Body of pancreas (tissue), 4 donors: ENCODE data around the gene PLEKHM2. TPM values are rescaled to one million over a fixed set of nuclear protein-coding genes. Genes with fewer than 3 reads are reported as not detected.

ENCODE experiments used
- ATAC-seq: fragments of 150-250 bp; one replicate; pipeline ENCODE4 v1.9.1; 2016
- DNase-seq, 4 donors: peaks; one replicate each; pipeline ENCODE4 v3.0.0-alpha.2; 2019
- H3K27ac ChIP-seq, 4 donors: fragments of 200-600 bp; sonication (generic); 1 replicate in 3 of 4; 2 replicates in 1 of 4; pipeline versions ENCODE4 v1.5.1 to v1.6.1; 2016 to 2019; ENCODE audit warnings: mild to moderate bottlenecking in 1 of 4, mixed read lengths in 1 of 4, moderate library complexity in 1 of 4
- H3K27me3 ChIP-seq, 2 donors: fragments of 200-600 bp; sonication (generic); one replicate each; pipeline ENCODE4 v1.6.0; 2016; ENCODE audit warnings: mild to moderate bottlenecking in 1 of 2
- H3K36me3 ChIP-seq, 2 donors: fragments of 200-600 bp; sonication (generic); replicated peaks in 1 of 2; 2 replicates each; pipeline ENCODE4 v1.5.1; 2016; ENCODE audit warnings: low read depth in 2 of 2; ENCODE audit not compliant: insufficient read depth in 1 of 2
- H3K4me1 ChIP-seq: fragments of 200-600 bp; sonication (generic); one replicate; pipeline ENCODE4 v1.6.0; 2016
- H3K4me3 ChIP-seq, 2 donors: fragments of 200-600 bp; sonication (generic); 1 replicate in 1 of 2; 2 replicates in 1 of 2; pipeline ENCODE4 v1.5.1; 2016 to 2019
- H3K9me3 ChIP-seq, 3 donors: fragments of 200-600 bp; sonication (generic); 1 replicate in 2 of 3; 2 replicates in 1 of 3; pipeline ENCODE4 v1.5.1; 2016
- CTCF ChIP-seq, 7 experiments: fragments of 450-650 bp in 4 of 7; fragments of 200-600 bp in 3 of 7; sonication (generic) in 3 of 7; IDR thresholded peaks; one replicate each; pipeline ENCODE4 v1.5.1; 2016 to 2019; ENCODE audit warnings: antibody characterized with exemption in 7 of 7
- POLR2A ChIP-seq, 3 donors: fragments of 450-650 bp; IDR thresholded peaks; one replicate each; pipeline ENCODE4 v1.6.1; 2016; ENCODE audit warnings: antibody characterized with exemption in 3 of 3, mild to moderate bottlenecking in 2 of 3
- WGBS, 2 donors: methylation state at CpG; one replicate each; pipeline ENCODE4 v1.1.5; 2017; 5-methylcytosine and 5-hydroxymethylcytosine counted together
- intact Hi-C: fragments of 100-400 bp; cut with DNase I; formaldehyde crosslinking; loops from one replicate; pipeline ENCODE4 v1.15.1; 2023
- total RNA-seq, 2 donors: library from RNA; depleted of rRNA; stranded (reverse); fragments of >200 nt; gene quantifications; one replicate each; pipeline ENCODE4 v1.1.0, GENCODE V29; 2016

PLEKHM2 gene
- total RNA-seq, 2 donors from 2014 or later, result 18.1 to 31.6 TPM

- H3K4me3 ChIP-seq, result no peak overlapping the region
- no peaks in the 10 kb centered on the region for H3K27me3 ChIP-seq
- peaks cover 0 to 9% of the 10 kb centered on the region in 2 donors for H3K36me3 ChIP-seq
- WGBS, 2 donors, result 74 to 87% methylated on average over 3 to 4 of the region's 4 CpGs
- intact Hi-C loops, result no loop called here
- DNase-seq (no peak), ATAC-seq (no peak)
- no peaks in the 10 kb centered on the region for H3K9me3 ChIP-seq
- no peak overlapping the region for H3K27ac ChIP-seq
- no peaks in the 10 kb centered on the region for H3K4me1 ChIP-seq
- TF ChIP-seq CTCF (IDR thresholded peaks at IDR 0.05) (no peak), POLR2A (IDR thresholded peaks at IDR 0.05) (no peak)
These were observed 30.5 kb downstream of the PLEKHM2 start for GRCh38 chr1:15714406-15715136.

GRCh38 chr1:15717418-15718125, 33.5 kb downstream of the PLEKHM2 start:
- no peak for ATAC-seq
- intact Hi-C loops, result no loop called here
- 83 to 96% methylated on average over 8 to 11 of the region's 11 CpGs for WGBS, 2 donors
- TF ChIP-seq POLR2A (IDR thresholded peaks at IDR 0.05), result no peak
- no peak for TF ChIP-seq CTCF (IDR thresholded peaks at IDR 0.05)
- Histone ChIP-seq H3K4me3 (no peak overlapping the region), H3K36me3 (peaks cover 0 to 16% of the 10 kb centered on the region in 2 donors), H3K27me3 (no peaks in the 10 kb centered on the region), H3K9me3 (no peaks in the 10 kb centered on the region), H3K4me1 (no peaks in the 10 kb centered on the region), H3K27ac (no peak overlapping the region)
- no peak for DNase-seq

- intact Hi-C loops, result no loop called here
- no peaks in the 10 kb centered on the region for H3K9me3 ChIP-seq
- DNase-seq, result no peak
These were observed 34.1 kb downstream of the PLEKHM2 start for GRCh38 chr1:15718199-15718601.

GRCh38 chr1:15719381-15720120, 35.4 kb downstream of the PLEKHM2 start:
- WGBS, 2 donors, result 84 to 92% methylated on average over 11 to 12 of the region's 12 CpGs
- peaks cover 0 to 16% of the 10 kb centered on the region in 2 donors for H3K36me3 ChIP-seq

More at GRCh38 chr1:15718199-15718601, 34.1 kb downstream of the PLEKHM2 start:
- Histone ChIP-seq H3K4me3 (no peak overlapping the region), H3K27ac (no peak overlapping the region), H3K27me3 (no peaks in the 10 kb centered on the region), H3K36me3 (peaks cover 0 to 16% of the 10 kb centered on the region in 2 donors), H3K4me1 (no peaks in the 10 kb centered on the region)
- 73 to 76% methylated on average over 6 to 8 of the region's 8 CpGs for WGBS, 2 donors
- no peak for TF ChIP-seq CTCF (IDR thresholded peaks at IDR 0.05)
- no peak for TF ChIP-seq POLR2A (IDR thresholded peaks at IDR 0.05)
- ATAC-seq, result no peak

More at GRCh38 chr1:15719381-15720120, 35.4 kb downstream of the PLEKHM2 start:
- H3K4me1 ChIP-seq, result no peaks in the 10 kb centered on the region
- no peaks in the 10 kb centered on the region for H3K9me3 ChIP-seq
- ATAC-seq, result no peak
- no peaks in the 10 kb centered on the region for H3K27me3 ChIP-seq
- no peak for DNase-seq
- H3K4me3 ChIP-seq, result no peak overlapping the region
- H3K27ac ChIP-seq, result no peak overlapping the region
- intact Hi-C loops, result no loop called here
- TF ChIP-seq CTCF (IDR thresholded peaks at IDR 0.05), result no peak
- no peak for TF ChIP-seq POLR2A (IDR thresholded peaks at IDR 0.05)
